ENCODE measurements around the gene SYPL1. TPM values are rescaled to one million over a fixed set of nuclear protein-coding genes. Genes with fewer than 3 reads are reported as not detected.

Gene SYPL1
- polyA plus RNA-seq, 4 donors: 21.0 to 104 (median 65.1) TPM

DNA sequence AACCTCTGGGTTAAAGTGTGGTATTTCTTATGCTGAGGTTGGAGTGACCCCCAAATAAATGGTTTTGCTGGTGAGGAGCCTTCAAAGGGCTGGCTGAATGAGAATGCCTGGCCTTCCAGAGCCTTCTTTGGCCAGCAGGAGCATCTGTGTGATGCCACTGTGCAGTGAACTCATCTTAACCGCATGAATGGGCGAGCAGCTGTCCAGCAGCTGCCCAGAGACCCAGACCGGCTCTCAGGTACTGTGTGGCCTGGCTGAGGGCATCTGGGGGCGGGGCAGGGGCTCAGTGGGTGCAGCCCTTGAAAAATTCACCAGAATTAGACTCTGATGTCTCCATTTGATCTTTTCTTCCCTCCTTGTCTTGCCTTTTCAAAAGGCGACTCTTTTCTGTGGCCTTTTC lies 59.0 kb downstream of the SYPL1 start:
- WGBS, 3 donors: 77 to 83% (median 78%) methylated on average over 5 of the region's 5 CpGs
- no peaks in the 10 kb centered on the region for H3K4me1 ChIP-seq (ENCODE audit: control insufficient read depth in 3 of 3, insufficient read depth in 2 of 3, low read depth in 1 of 3, low read length in 2 of 3)
- H3K9me3 ChIP-seq (ENCODE audit: control insufficient read depth in 2 of 2, insufficient read depth in 1 of 2, low read depth in 1 of 2, low read length in 1 of 2): no peaks in the 10 kb centered on the region
- H3K4me3 ChIP-seq (ENCODE audit: low read depth in 1 of 3, low read length in 3 of 3): no peak overlapping the region
- H3K27me3 ChIP-seq (ENCODE audit: control insufficient read depth in 3 of 3, insufficient read depth in 3 of 3, low read length in 3 of 3): peaks cover 0 to 2% (median 0%) of the 10 kb centered on the region in 3 donors
- FAIRE-seq: no peak
- no peaks in the 10 kb centered on the region for H3K36me3 ChIP-seq (ENCODE audit: control insufficient read depth in 3 of 3, insufficient read depth in 2 of 3, low read depth in 1 of 3, low read length in 3 of 3)
- no peak for DNase-seq
- no peak overlapping the region for H3K27ac ChIP-seq (ENCODE audit: low read depth in 1 of 3, low read length in 2 of 3)

DNA sequence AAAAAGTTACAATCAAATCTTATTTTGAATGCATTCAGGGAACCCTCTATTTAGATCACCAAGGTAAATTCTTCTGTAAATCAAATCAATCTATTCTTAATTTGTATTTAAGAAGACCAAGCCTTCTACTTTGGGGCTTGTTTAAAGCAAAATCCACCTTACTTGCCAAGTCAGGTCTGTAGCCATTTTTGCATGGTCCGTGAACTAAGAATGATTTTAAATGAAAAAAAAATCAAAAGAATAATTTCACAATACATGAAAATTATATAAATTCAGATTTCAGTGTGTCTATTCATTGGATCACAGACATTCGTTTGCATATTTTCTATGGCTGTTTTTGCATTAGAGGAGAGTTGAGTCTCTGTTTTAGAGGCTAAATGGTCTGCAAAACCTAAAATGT lies 59.4 kb downstream of the SYPL1 start:
- Histone ChIP-seq H3K9me3 (ENCODE audit: control insufficient read depth in 2 of 2, insufficient read depth in 1 of 2, low read depth in 1 of 2, low read length in 1 of 2) (no peaks in the 10 kb centered on the region), H3K4me3 (ENCODE audit: low read depth in 1 of 3, low read length in 3 of 3) (no peak overlapping the region), H3K27me3 (ENCODE audit: control insufficient read depth in 3 of 3, insufficient read depth in 3 of 3, low read length in 3 of 3) (peaks cover 0 to 2% (median 0%) of the 10 kb centered on the region in 3 donors), H3K27ac (ENCODE audit: low read depth in 1 of 3, low read length in 2 of 3) (no peak overlapping the region), H3K4me1 (ENCODE audit: control insufficient read depth in 3 of 3, insufficient read depth in 2 of 3, low read depth in 1 of 3, low read length in 2 of 3) (no peaks in the 10 kb centered on the region), H3K36me3 (ENCODE audit: control insufficient read depth in 3 of 3, insufficient read depth in 2 of 3, low read depth in 1 of 3, low read length in 3 of 3) (no peaks in the 10 kb centered on the region)
- DNase-seq (no peak), FAIRE-seq (no peak)
- 75 to 82% (median 78%) methylated on average over 2 of the region's 2 CpGs for WGBS, 3 donors

DNA sequence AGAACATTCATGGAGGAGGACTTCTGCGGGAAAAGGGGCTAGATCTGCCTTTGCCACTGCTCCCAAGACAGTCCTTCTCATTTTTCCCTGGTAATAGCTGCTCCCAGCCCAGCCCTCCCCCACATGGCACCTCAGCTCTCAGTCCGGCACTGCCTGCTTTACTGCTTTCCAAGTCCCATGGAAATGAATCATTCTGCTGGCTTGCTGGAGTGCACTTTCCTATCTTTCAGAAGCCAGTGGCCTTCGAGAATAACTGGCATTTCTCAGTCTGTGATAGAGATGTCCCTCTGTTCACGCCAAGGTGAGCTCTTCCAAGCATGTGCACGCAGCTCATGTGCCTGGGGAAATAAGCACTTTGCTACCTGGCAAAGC lies 61.4 kb downstream of the SYPL1 start:
- no peak for DNase-seq
- Histone ChIP-seq H3K27ac (ENCODE audit: low read depth in 1 of 3, low read length in 2 of 3) (no peak overlapping the region), H3K9me3 (ENCODE audit: control insufficient read depth in 2 of 2, insufficient read depth in 1 of 2, low read depth in 1 of 2, low read length in 1 of 2) (no peaks in the 10 kb centered on the region), H3K4me1 (ENCODE audit: control insufficient read depth in 3 of 3, insufficient read depth in 2 of 3, low read depth in 1 of 3, low read length in 2 of 3) (no peaks in the 10 kb centered on the region), H3K36me3 (ENCODE audit: control insufficient read depth in 3 of 3, insufficient read depth in 2 of 3, low read depth in 1 of 3, low read length in 3 of 3) (no peaks in the 10 kb centered on the region), H3K4me3 (ENCODE audit: low read depth in 1 of 3, low read length in 3 of 3) (no peak overlapping the region), H3K27me3 (ENCODE audit: control insufficient read depth in 3 of 3, insufficient read depth in 3 of 3, low read length in 3 of 3) (peaks cover 0 to 2% (median 0%) of the 10 kb centered on the region in 3 donors)
- 80 to 87% (median 81%) methylated on average over 5 of the region's 5 CpGs for WGBS, 3 donors
- no peak for FAIRE-seq

DNA sequence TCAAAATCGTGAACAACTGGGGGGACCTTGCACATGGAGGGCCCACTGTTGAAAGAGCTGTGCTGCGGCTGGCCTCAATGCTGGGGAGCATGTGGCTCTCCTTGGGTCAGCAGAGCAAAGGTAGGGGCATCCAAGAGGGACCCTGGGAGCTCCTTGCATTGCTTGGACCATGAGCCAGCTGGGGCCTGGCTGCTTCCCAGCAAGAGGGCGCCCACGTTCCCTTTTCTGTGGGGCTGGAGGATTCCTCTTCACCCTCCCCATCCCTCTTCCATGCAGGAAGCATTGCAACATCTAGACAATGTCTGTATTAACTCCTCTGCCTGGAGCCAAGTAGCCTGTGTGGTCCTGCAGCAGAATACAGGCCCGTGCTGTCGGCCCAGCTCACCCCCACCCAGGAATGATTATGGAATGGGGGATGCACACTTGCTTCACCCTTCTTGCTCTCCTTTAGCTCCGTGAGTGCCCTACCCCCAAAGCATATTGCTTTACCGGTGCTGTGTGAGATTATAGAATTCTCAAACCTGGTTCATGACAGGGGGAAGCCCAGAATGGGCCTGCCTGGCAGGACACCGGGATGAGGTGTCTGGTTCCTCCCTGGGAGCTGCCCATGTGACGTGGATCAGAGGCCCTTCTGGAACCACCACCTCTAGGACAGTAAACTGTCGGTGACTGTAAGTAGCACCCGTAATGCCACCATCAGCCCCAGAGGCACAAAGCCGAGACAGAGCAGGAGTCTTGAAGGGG lies 61.9 kb downstream of the SYPL1 start:
- no peaks in the 10 kb centered on the region for H3K9me3 ChIP-seq (ENCODE audit: control insufficient read depth in 2 of 2, insufficient read depth in 1 of 2, low read depth in 1 of 2, low read length in 1 of 2)
- H3K27ac ChIP-seq (ENCODE audit: low read depth in 1 of 3, low read length in 2 of 3): no peak overlapping the region
- 75 to 85% (median 82%) methylated on average over 13 of the region's 13 CpGs for WGBS, 3 donors

DNA sequence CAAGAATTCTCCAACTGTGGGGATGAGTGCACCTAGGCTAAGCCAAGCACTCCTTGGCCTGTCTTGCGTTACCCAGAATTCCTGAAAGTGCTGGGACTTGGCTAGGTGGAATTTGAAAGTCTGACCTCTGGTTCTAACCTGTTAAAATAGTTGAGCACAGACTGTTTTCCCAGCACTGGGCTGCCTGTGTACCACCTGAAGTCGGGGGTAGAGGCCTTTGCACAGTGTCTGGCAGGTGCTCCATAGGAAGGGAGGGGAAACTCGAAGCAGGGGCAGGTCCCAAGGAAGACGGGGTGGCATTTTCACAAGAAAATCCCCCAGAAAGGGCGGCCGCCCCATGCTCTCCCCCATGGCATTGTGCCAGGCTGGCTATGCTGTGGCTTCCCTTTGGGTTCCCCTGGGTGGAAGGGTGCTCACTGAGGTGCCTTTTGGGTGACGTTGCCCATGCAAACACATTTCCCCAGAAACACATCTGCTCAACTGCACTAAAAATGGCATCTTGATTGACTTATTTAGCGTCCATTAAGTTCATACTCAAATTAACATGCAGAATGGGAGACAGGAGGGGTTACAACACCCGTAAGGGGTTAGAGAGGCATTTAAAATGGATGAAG lies 62.9 kb downstream of the SYPL1 start:
- no peak for DNase-seq
- FAIRE-seq: no peak
- no peaks in the 10 kb centered on the region for H3K4me1 ChIP-seq (ENCODE audit: control insufficient read depth in 3 of 3, insufficient read depth in 2 of 3, low read depth in 1 of 3, low read length in 2 of 3)
- no peaks in the 10 kb centered on the region for H3K9me3 ChIP-seq (ENCODE audit: control insufficient read depth in 2 of 2, insufficient read depth in 1 of 2, low read depth in 1 of 2, low read length in 1 of 2)
- no peaks in the 10 kb centered on the region for H3K36me3 ChIP-seq (ENCODE audit: control insufficient read depth in 3 of 3, insufficient read depth in 2 of 3, low read depth in 1 of 3, low read length in 3 of 3)
- H3K27me3 ChIP-seq (ENCODE audit: control insufficient read depth in 3 of 3, insufficient read depth in 3 of 3, low read length in 3 of 3): peaks cover 0 to 3% (median 2%) of the 10 kb centered on the region in 3 donors
- H3K4me3 ChIP-seq (ENCODE audit: low read depth in 1 of 3, low read length in 3 of 3): no peak overlapping the region
- H3K27ac ChIP-seq (ENCODE audit: low read depth in 1 of 3, low read length in 2 of 3): no peak overlapping the region
- 76 to 87% (median 82%) methylated on average over 9 of the region's 9 CpGs for WGBS, 3 donors

More for the DNA sequence above, 61.9 kb downstream of the SYPL1 start:
- DNase-seq: no peak
- peaks cover 0 to 2% (median 0%) of the 10 kb centered on the region in 3 donors for H3K27me3 ChIP-seq (ENCODE audit: control insufficient read depth in 3 of 3, insufficient read depth in 3 of 3, low read length in 3 of 3)
- no peaks in the 10 kb centered on the region for H3K4me1 ChIP-seq (ENCODE audit: control insufficient read depth in 3 of 3, insufficient read depth in 2 of 3, low read depth in 1 of 3, low read length in 2 of 3)
- FAIRE-seq: no peak
- H3K4me3 ChIP-seq (ENCODE audit: low read depth in 1 of 3, low read length in 3 of 3): no peak overlapping the region
- H3K36me3 ChIP-seq (ENCODE audit: control insufficient read depth in 3 of 3, insufficient read depth in 2 of 3, low read depth in 1 of 3, low read length in 3 of 3): no peaks in the 10 kb centered on the region

DNA sequence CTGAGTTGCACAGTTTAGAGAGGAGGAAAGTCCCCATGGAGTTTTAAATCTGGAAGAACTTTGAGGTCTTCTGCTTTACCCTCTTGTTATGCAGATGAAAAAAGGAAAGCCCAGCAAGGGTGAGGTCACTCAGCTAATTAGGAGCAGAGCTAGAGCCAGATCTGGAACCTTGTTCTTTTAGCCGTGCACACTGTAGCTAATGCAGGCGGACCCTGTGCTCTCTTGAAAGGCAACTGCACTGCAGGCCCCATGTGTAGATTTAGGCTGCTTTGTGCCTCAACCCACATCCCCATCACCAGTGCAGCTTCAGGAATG lies 63.4 kb downstream of the SYPL1 start:
- Histone ChIP-seq H3K27me3 (ENCODE audit: control insufficient read depth in 3 of 3, insufficient read depth in 3 of 3, low read length in 3 of 3) (peaks cover 0 to 3% (median 2%) of the 10 kb centered on the region in 3 donors), H3K4me1 (ENCODE audit: control insufficient read depth in 3 of 3, insufficient read depth in 2 of 3, low read depth in 1 of 3, low read length in 2 of 3) (no peaks in the 10 kb centered on the region), H3K4me3 (ENCODE audit: low read depth in 1 of 3, low read length in 3 of 3) (no peak overlapping the region), H3K9me3 (ENCODE audit: control insufficient read depth in 2 of 2, insufficient read depth in 1 of 2, low read depth in 1 of 2, low read length in 1 of 2) (no peaks in the 10 kb centered on the region), H3K36me3 (ENCODE audit: control insufficient read depth in 3 of 3, insufficient read depth in 2 of 3, low read depth in 1 of 3, low read length in 3 of 3) (no peaks in the 10 kb centered on the region), H3K27ac (ENCODE audit: low read depth in 1 of 3, low read length in 2 of 3) (no peak overlapping the region)
- WGBS, 3 donors: 85 to 96% (median 93%) methylated on average over 2 of the region's 2 CpGs
- DNase-seq (no peak), FAIRE-seq (no peak)

DNA sequence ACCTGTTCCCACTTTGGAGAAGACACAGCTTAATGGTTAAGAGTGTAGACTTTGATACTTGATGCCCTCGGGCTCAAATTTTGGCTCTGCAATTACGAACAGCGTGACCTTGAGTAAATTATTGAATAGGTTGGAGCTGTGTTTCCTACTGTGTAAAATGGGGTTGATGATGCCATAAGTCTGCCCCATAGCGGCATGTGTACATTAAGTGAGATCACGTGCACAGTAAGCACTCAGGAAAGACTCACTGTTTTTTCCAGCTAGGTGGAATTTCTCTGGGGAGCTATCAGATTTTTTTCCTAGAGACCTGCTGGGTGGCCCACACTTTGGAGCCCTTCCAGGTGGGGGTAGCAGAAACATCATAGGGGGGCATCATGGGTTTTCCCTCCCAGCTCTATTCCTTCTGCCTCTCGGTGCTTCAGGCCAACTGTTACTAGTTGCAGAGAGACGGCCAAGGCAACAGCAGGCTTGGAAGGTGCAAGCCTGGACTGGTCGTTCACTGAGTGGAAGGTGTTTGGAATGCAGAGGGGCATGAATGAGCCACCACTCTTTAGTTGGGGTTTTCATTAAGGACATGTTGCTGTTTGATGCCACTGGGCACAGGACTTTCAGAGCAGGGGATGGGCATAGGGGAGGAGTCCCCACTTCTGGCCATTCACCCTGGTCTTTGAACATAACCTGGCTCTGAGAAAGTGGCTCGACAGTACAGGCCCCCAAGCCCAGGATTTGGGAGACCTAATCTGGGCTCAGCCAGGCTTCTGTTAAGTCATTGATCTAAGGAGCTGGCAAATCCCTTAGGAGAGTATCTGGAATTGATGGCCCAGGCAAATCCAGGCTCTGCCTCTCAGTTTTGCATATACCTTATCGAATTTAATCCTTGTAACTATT lies 64.0 kb downstream of the SYPL1 start:
- 68 to 87% (median 75%) methylated on average over 10 of the region's 10 CpGs for WGBS, 3 donors
- Histone ChIP-seq H3K27me3 (ENCODE audit: control insufficient read depth in 3 of 3, insufficient read depth in 3 of 3, low read length in 3 of 3) (peaks cover 0 to 3% (median 2%) of the 10 kb centered on the region in 3 donors), H3K4me3 (ENCODE audit: low read depth in 1 of 3, low read length in 3 of 3) (no peak overlapping the region), H3K4me1 (ENCODE audit: control insufficient read depth in 3 of 3, insufficient read depth in 2 of 3, low read depth in 1 of 3, low read length in 2 of 3) (no peaks in the 10 kb centered on the region), H3K27ac (ENCODE audit: low read depth in 1 of 3, low read length in 2 of 3) (no peak overlapping the region), H3K36me3 (ENCODE audit: control insufficient read depth in 3 of 3, insufficient read depth in 2 of 3, low read depth in 1 of 3, low read length in 3 of 3) (no peaks in the 10 kb centered on the region), H3K9me3 (ENCODE audit: control insufficient read depth in 2 of 2, insufficient read depth in 1 of 2, low read depth in 1 of 2, low read length in 1 of 2) (no peaks in the 10 kb centered on the region)
- DNase-seq (no peak), FAIRE-seq (no peak)

DNA sequence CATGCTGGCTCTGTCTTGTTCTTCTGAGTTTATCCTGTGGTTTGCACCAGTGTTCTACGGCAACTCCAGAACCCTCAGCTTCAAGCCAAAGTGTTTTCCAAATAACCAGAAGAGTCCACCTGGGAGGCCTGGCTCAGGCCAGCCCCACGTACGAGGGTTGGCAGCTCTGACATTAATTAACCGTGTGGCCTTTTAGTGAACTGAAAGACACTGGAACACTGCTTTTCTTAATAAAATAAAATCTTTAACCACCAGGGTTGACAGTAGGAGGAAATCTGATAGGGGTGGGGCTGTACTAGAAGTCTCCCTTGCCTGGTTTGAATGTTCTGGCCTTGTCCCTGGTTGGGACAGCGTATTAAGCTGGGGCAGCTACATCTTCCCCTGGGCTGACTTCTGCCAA lies 64.9 kb downstream of the SYPL1 start:
- Histone ChIP-seq H3K4me3 (ENCODE audit: low read depth in 1 of 3, low read length in 3 of 3) (no peak overlapping the region), H3K27me3 (ENCODE audit: control insufficient read depth in 3 of 3, insufficient read depth in 3 of 3, low read length in 3 of 3) (peaks cover 0 to 3% (median 0%) of the 10 kb centered on the region in 3 donors), H3K36me3 (ENCODE audit: control insufficient read depth in 3 of 3, insufficient read depth in 2 of 3, low read depth in 1 of 3, low read length in 3 of 3) (no peaks in the 10 kb centered on the region), H3K27ac (ENCODE audit: low read depth in 1 of 3, low read length in 2 of 3) (no peak overlapping the region), H3K4me1 (ENCODE audit: control insufficient read depth in 3 of 3, insufficient read depth in 2 of 3, low read depth in 1 of 3, low read length in 2 of 3) (peaks cover 0 to 4% (median 0%) of the 10 kb centered on the region in 3 donors), H3K9me3 (ENCODE audit: control insufficient read depth in 2 of 2, insufficient read depth in 1 of 2, low read depth in 1 of 2, low read length in 1 of 2) (no peaks in the 10 kb centered on the region)
- WGBS, 3 donors: 78 to 88% (median 84%) methylated on average over 5 of the region's 5 CpGs
- FAIRE-seq (no peak), DNase-seq (no peak)
